ENCODE data around the gene DENND2D.

DENND2D gene

GRCh38 chr1:111175349-111175748 lies 25.1 kb downstream of the DENND2D start:
- no peak overlapping the region for H3K4me3 ChIP-seq (replicated peaks; ENCODE audit: low read depth, low read length)
- H3K36me3 ChIP-seq (ENCODE audit: control insufficient read depth, insufficient read depth, low read length), result no peaks in the 10 kb centered on the region; the same call in none of the 2 replicates
- TF ChIP-seq CTCF (IDR thresholded peaks at IDR 0.05; ENCODE audit: insufficient read depth, low read length, poor library complexity, severe bottlenecking), result no peak
- DNase-seq (ENCODE audit: extremely low read depth, insufficient read length), result no peak
- no peaks in the 10 kb centered on the region for H3K27me3 ChIP-seq (replicated peaks; ENCODE audit: control insufficient read depth, insufficient read depth, low read length)

GRCh38 chr1:111174070-111174469 lies 26.4 kb downstream of the DENND2D start:
- H3K36me3 ChIP-seq (ENCODE audit: control insufficient read depth, insufficient read depth, low read length), result no peaks in the 10 kb centered on the region; the same call in none of the 2 replicates

GRCh38 chr1:111172463-111172862 lies 28.0 kb downstream of the DENND2D start:
- Histone ChIP-seq H3K36me3 (ENCODE audit: control insufficient read depth, insufficient read depth, low read length) (peaks cover 2% of the 10 kb centered on the region), H3K4me3 (replicated peaks; ENCODE audit: low read depth, low read length) (no peak overlapping the region), H3K27me3 (replicated peaks; ENCODE audit: control insufficient read depth, insufficient read depth, low read length) (no peaks in the 10 kb centered on the region)
- TF ChIP-seq CTCF (IDR thresholded peaks at IDR 0.05; ENCODE audit: insufficient read depth, low read length, poor library complexity, severe bottlenecking), result no peak
- DNase-seq (ENCODE audit: extremely low read depth, insufficient read length), result no peak

More at GRCh38 chr1:111174070-111174469, 26.4 kb downstream of the DENND2D start:
- Histone ChIP-seq H3K4me3 (replicated peaks; ENCODE audit: low read depth, low read length) (no peak overlapping the region), H3K27me3 (replicated peaks; ENCODE audit: control insufficient read depth, insufficient read depth, low read length) (no peaks in the 10 kb centered on the region)
- no peak for TF ChIP-seq CTCF (IDR thresholded peaks at IDR 0.05; ENCODE audit: insufficient read depth, low read length, poor library complexity, severe bottlenecking)
- no peak for DNase-seq (ENCODE audit: extremely low read depth, insufficient read length)

- no peak overlapping the region for H3K4me3 ChIP-seq (replicated peaks; ENCODE audit: low read depth, low read length)
- H3K27me3 ChIP-seq (replicated peaks; ENCODE audit: control insufficient read depth, insufficient read depth, low read length), result no peaks in the 10 kb centered on the region
- no peak for DNase-seq (ENCODE audit: extremely low read depth, insufficient read length)
- H3K36me3 ChIP-seq (ENCODE audit: control insufficient read depth, insufficient read depth, low read length), result peaks cover 7% of the 10 kb centered on the region
- TF ChIP-seq CTCF (IDR thresholded peaks at IDR 0.05; ENCODE audit: insufficient read depth, low read length, poor library complexity, severe bottlenecking), result no peak
Observed at GRCh38 chr1:111164151-111164550, 36.3 kb downstream of the DENND2D start.

GRCh38 chr1:111163363-111163762 lies 37.1 kb downstream of the DENND2D start:
- no peak overlapping the region for H3K4me3 ChIP-seq (replicated peaks; ENCODE audit: low read depth, low read length)
- no peak for TF ChIP-seq CTCF (IDR thresholded peaks at IDR 0.05; ENCODE audit: insufficient read depth, low read length, poor library complexity, severe bottlenecking)
- peaks cover 7% of the 10 kb centered on the region for H3K36me3 ChIP-seq (ENCODE audit: control insufficient read depth, insufficient read depth, low read length)
- DNase-seq (ENCODE audit: extremely low read depth, insufficient read length), result no peak
- no peaks in the 10 kb centered on the region for H3K27me3 ChIP-seq (replicated peaks; ENCODE audit: control insufficient read depth, insufficient read depth, low read length)

- Histone ChIP-seq H3K4me3 (replicated peaks; ENCODE audit: low read depth, low read length) (no peak overlapping the region), H3K27me3 (replicated peaks; ENCODE audit: control insufficient read depth, insufficient read depth, low read length) (no peaks in the 10 kb centered on the region), H3K36me3 (ENCODE audit: control insufficient read depth, insufficient read depth, low read length) (peaks cover 5% of the 10 kb centered on the region)
- no peak for TF ChIP-seq CTCF (IDR thresholded peaks at IDR 0.05; ENCODE audit: insufficient read depth, low read length, poor library complexity, severe bottlenecking)
- DNase-seq (ENCODE audit: extremely low read depth, insufficient read length), result no peak
Observed at GRCh38 chr1:111162488-111162880, 38.0 kb downstream of the DENND2D start.

All from GM06990 (cell line).